Thyroid gland (tissue), 4 donors: ENCODE results near the gene SATB2. TPM values are rescaled to one million over a fixed set of nuclear protein-coding genes. Genes with fewer than 3 reads are reported as not detected.

ENCODE experiments used
- DNase-seq, 2 donors: peaks; one replicate each; pipeline ENCODE4 v3.0.0-alpha.2; 2019
- H3K27ac ChIP-seq, 3 donors: fragments of 200-600 bp; sonication (generic); 1 replicate in 2 of 3; 2 replicates in 1 of 3; pipeline ENCODE4 v1.5.1; 2016 to 2019; ENCODE audit warnings: mild to moderate bottlenecking in 1 of 3, moderate library complexity in 1 of 3
- H3K27me3 ChIP-seq: fragments of 200-600 bp; sonication (generic); one replicate; pipeline ENCODE4 v1.5.1; 2019
- H3K36me3 ChIP-seq, 2 donors: fragments of 200-600 bp; sonication (generic); one replicate each; pipeline ENCODE4 v1.5.1; 2016 to 2019
- H3K4me1 ChIP-seq, 2 donors: fragments of 200-600 bp; sonication (generic); one replicate each; pipeline ENCODE4 v1.5.1; 2017 to 2019
- H3K4me3 ChIP-seq, 3 donors: fragments of 200-600 bp; sonication (generic); replicated peaks in 1 of 3; 1 replicate in 2 of 3; 2 replicates in 1 of 3; pipeline ENCODE4 v1.5.1; 2016; ENCODE audit warnings: mild to moderate bottlenecking in 1 of 3
- H3K9me3 ChIP-seq: fragments of 200-600 bp; sonication (generic); one replicate; pipeline ENCODE4 v1.5.1; 2017
- CTCF ChIP-seq, 6 experiments: fragments of 200-600 bp in 3 of 6; fragments of 450-650 bp in 3 of 6; sonication (generic) in 3 of 6; IDR thresholded peaks; one replicate each; pipeline ENCODE4 v1.5.1; 2016 to 2019; ENCODE audit warnings: antibody characterized with exemption in 6 of 6, mild to moderate bottlenecking in 2 of 6, inconsistent platforms in 1 of 6, moderate library complexity in 1 of 6
- POLR2A ChIP-seq, 2 donors: fragments of 450-650 bp; IDR thresholded peaks; one replicate each; pipeline ENCODE4 v1.6.1; 2017; ENCODE audit warnings: antibody characterized with exemption in 2 of 2, mild to moderate bottlenecking in 2 of 2, moderate library complexity in 1 of 2
- WGBS, 2 donors: methylation state at CpG; one replicate each; pipeline ENCODE4 v1.1.5; 2017; 5-methylcytosine and 5-hydroxymethylcytosine counted together
- intact Hi-C: fragments of 100-400 bp; cut with DNase I; formaldehyde crosslinking; loops from one replicate; pipeline ENCODE4 v1.15.1; 2023
- total RNA-seq, 4 donors: library from RNA; depleted of rRNA; stranded (reverse); fragments of >200 nt; gene quantifications; one replicate each; pipeline ENCODE4 v1.2.3, GENCODE V29; 2016

SATB2 gene
- total RNA-seq, 4 donors from 2014 or later = 1.9 to 2.9 (median 1.9) TPM

GRCh38 chr2:199228887-199229819 lies 228.6 kb downstream of the SATB2 start:
- Histone ChIP-seq H3K4me3 (no peak overlapping the region), H3K27ac (no peak overlapping the region), H3K36me3 (no peaks in the 10 kb centered on the region), H3K27me3 (no peaks in the 10 kb centered on the region), H3K4me1 (no peaks in the 10 kb centered on the region), H3K9me3 (no peaks in the 10 kb centered on the region)
- TF ChIP-seq POLR2A (IDR thresholded peaks at IDR 0.05) = no peak
- no peak for TF ChIP-seq CTCF (IDR thresholded peaks at IDR 0.05)
- intact Hi-C loops = no loop called here
- 91 to 92% methylated on average over 18 to 19 of the region's 19 CpGs for WGBS, 2 donors
- DNase-seq = no peak

GRCh38 chr2:199223791-199224190 lies 233.9 kb downstream of the SATB2 start:
- Histone ChIP-seq H3K4me3 (no peak overlapping the region), H3K27me3 (no peaks in the 10 kb centered on the region), H3K9me3 (no peaks in the 10 kb centered on the region), H3K36me3 (no peaks in the 10 kb centered on the region), H3K4me1 (no peaks in the 10 kb centered on the region), H3K27ac (no peak overlapping the region)
- DNase-seq = no peak
- WGBS, 2 donors = 87 to 92% methylated on average over 5 to 6 of the region's 6 CpGs
- TF ChIP-seq POLR2A (IDR thresholded peaks at IDR 0.05) (no peak), CTCF (IDR thresholded peaks at IDR 0.05) (no peak)
- intact Hi-C loops = no loop called here

- WGBS, 2 donors = 66 to 70% methylated on average over 3 of the region's 3 CpGs
- Histone ChIP-seq H3K9me3 (no peaks in the 10 kb centered on the region), H3K36me3 (no peaks in the 10 kb centered on the region), H3K27me3 (no peaks in the 10 kb centered on the region), H3K4me3 (no peak overlapping the region), H3K27ac (no peak overlapping the region), H3K4me1 (no peaks in the 10 kb centered on the region)
- DNase-seq = no peak
- TF ChIP-seq CTCF (IDR thresholded peaks at IDR 0.05) (no peak), POLR2A (IDR thresholded peaks at IDR 0.05) (no peak)
- intact Hi-C loops = no loop called here
These were observed 236.8 kb downstream of the SATB2 start for GRCh38 chr2:199220920-199221319.

GRCh38 chr2:199219551-199219950 lies 238.2 kb downstream of the SATB2 start:
- Histone ChIP-seq H3K36me3 (no peaks in the 10 kb centered on the region), H3K4me1 (no peaks in the 10 kb centered on the region), H3K4me3 (no peak overlapping the region), H3K9me3 (no peaks in the 10 kb centered on the region), H3K27ac (no peak overlapping the region), H3K27me3 (no peaks in the 10 kb centered on the region)
- DNase-seq = no peak
- TF ChIP-seq CTCF (IDR thresholded peaks at IDR 0.05) (no peak), POLR2A (IDR thresholded peaks at IDR 0.05) (no peak)
- intact Hi-C loops = no loop called here
- WGBS, 2 donors = 90 to 93% methylated on average over 2 of the region's 2 CpGs
